HepG2 (cell line): Measurements from ENCODE around the gene FTL. TPM values are rescaled to one million over a fixed set of nuclear protein-coding genes. Genes with fewer than 3 reads are reported as not detected.

Source experiments
- ATM ChIP-seq: fragments of 450-650 bp; IDR thresholded peaks from 2 replicates; pipeline ENCODE4 v1.7.1; 2017; ENCODE audit warnings: mild to moderate bottlenecking, borderline replicate concordance
- BRF2 ChIP-seq: sonication (generic); formaldehyde crosslinking; IDR thresholded peaks from 2 replicates; pipeline ENCODE4 v1.8.1; 2022; ENCODE audit warnings: mild to moderate bottlenecking, missing genetic modification reagents
- CHD2 ChIP-seq: IDR thresholded peaks from 2 replicates; pipeline ENCODE4 v1.6.1; 2011; ENCODE audit warnings: low read depth, low read length, improper control_type of control experiment
- HNRNPL ChIP-seq: fragments of 200-400 bp; formaldehyde crosslinking; IDR thresholded peaks from 2 replicates; pipeline ENCODE4 v1.6.1; 2017; ENCODE audit warnings: mild to moderate bottlenecking, low read depth, low read length
- IRF1 ChIP-seq: sonication (generic); formaldehyde crosslinking; IDR thresholded peaks from 2 replicates; pipeline ENCODE4 v1.4.0; 2020; ENCODE audit warnings: low read depth, mild to moderate bottlenecking, missing genetic modification reagents
- MTA3 ChIP-seq: sonication (generic); formaldehyde crosslinking; IDR thresholded peaks from 2 replicates; pipeline ENCODE4 v1.4.0; 2020; ENCODE audit warnings: missing genetic modification reagents
- NFIC ChIP-seq: IDR thresholded peaks from 2 replicates; pipeline ENCODE4 v1.6.1; 2012; ENCODE audit warnings: mild to moderate bottlenecking, low read length, inconsistent platforms
- PHF5A ChIP-seq: IDR thresholded peaks from one replicate; pipeline ENCODE4 v1.6.1; 2018; ENCODE audit warnings: low read depth, missing genetic modification reagents; ENCODE audit not compliant: unreplicated experiment
- RFXANK ChIP-seq: IDR thresholded peaks from 2 replicates; pipeline ENCODE4 v1.6.1; 2016
- SOX5 ChIP-seq: IDR thresholded peaks from 2 replicates; pipeline ENCODE4 v1.6.1; 2016; ENCODE audit warnings: borderline replicate concordance
- SRF ChIP-seq: IDR thresholded peaks from 2 replicates; pipeline ENCODE4 v1.6.1; 2011; ENCODE audit warnings: mild to moderate bottlenecking, low read depth, low read length, moderate library complexity
- XBP1 ChIP-seq: sonication (generic); formaldehyde crosslinking; IDR thresholded peaks from 2 replicates; pipeline ENCODE4 v1.5.0; 2020; ENCODE audit warnings: missing genetic modification reagents
- XRCC5 ChIP-seq: fragments of 200-400 bp; formaldehyde crosslinking; optimal IDR thresholded peaks from 2 replicates; pipeline ENCODE3; 2017; ENCODE audit warnings: mild to moderate bottlenecking, low read length
- ZBTB38 ChIP-seq: sonication (generic); formaldehyde crosslinking; IDR thresholded peaks from 2 replicates; pipeline ENCODE4 v1.5.1; 2020; ENCODE audit warnings: mild to moderate bottlenecking, missing genetic modification reagents
- ZBTB4 ChIP-seq: sonication (generic); formaldehyde crosslinking; IDR thresholded peaks from 2 replicates; pipeline ENCODE4 v1.4.0; 2020; ENCODE audit warnings: missing genetic modification reagents, mild to moderate bottlenecking, borderline replicate concordance
- ZC3H13 ChIP-seq: sonication (generic); formaldehyde crosslinking; IDR thresholded peaks from 2 replicates; pipeline ENCODE4 v1.8.1; 2023; ENCODE audit warnings: mild to moderate bottlenecking, missing genetic modification reagents, moderate library complexity
- ZFP36L2 ChIP-seq: sonication (generic); formaldehyde crosslinking; IDR thresholded peaks from 2 replicates; pipeline ENCODE4 v1.4.0; 2020; ENCODE audit warnings: missing genetic modification reagents
- ZGPAT ChIP-seq: IDR thresholded peaks from 2 replicates; pipeline ENCODE4 v1.6.1; 2016; ENCODE audit warnings: mild to moderate bottlenecking
- ZIK1 ChIP-seq: sonication (generic); formaldehyde crosslinking; IDR thresholded peaks from 2 replicates; pipeline ENCODE4 v1.5.0; 2020; ENCODE audit warnings: mild to moderate bottlenecking, low read depth, missing genetic modification reagents, borderline replicate concordance
- ZNF331 ChIP-seq: sonication (generic); formaldehyde crosslinking; IDR thresholded peaks from 2 replicates; pipeline ENCODE4 v1.4.0; 2020; ENCODE audit warnings: missing genetic modification reagents
- ZNF543 ChIP-seq: sonication (generic); formaldehyde crosslinking; IDR thresholded peaks from 2 replicates; pipeline ENCODE4 v1.4.0; 2020; ENCODE audit warnings: mild to moderate bottlenecking, missing genetic modification reagents
- ZNF552 ChIP-seq: sonication (generic); formaldehyde crosslinking; IDR thresholded peaks from 2 replicates; pipeline ENCODE4 v1.9.0; 2022; ENCODE audit warnings: missing genetic modification reagents, mild to moderate bottlenecking, borderline replicate concordance
- ZNF749 ChIP-seq: sonication (generic); formaldehyde crosslinking; IDR thresholded peaks from 2 replicates; pipeline ENCODE4 v1.8.0; 2022; ENCODE audit warnings: mild to moderate bottlenecking, missing genetic modification reagents, moderate library complexity, borderline replicate concordance
- ZNF816 ChIP-seq: sonication (generic); formaldehyde crosslinking; IDR thresholded peaks from 2 replicates; pipeline ENCODE4 v1.8.0; 2022; ENCODE audit warnings: missing genetic modification reagents, mild to moderate bottlenecking, borderline replicate concordance
- polyA plus RNA-seq, 8 experiments: library from polyadenylated mRNA; depleted of rRNA in 3 of 8; stranded (reverse) in 7 of 8; unstranded in 1 of 8; fragments of >200 nt; fragmentation: Illumina TruSeq in 4 of 8; extraction: Trizol in 4 of 8; gene quantifications; 2 replicates each; pipeline versions ENCODE4 v1.2.1 to v1.2.3, GENCODE V29; 2011 to 2016; ENCODE audit warnings: low read depth in 4 of 8, missing spikeins in 1 of 8, mixed read lengths in 1 of 8; ENCODE audit not compliant: insufficient read depth in 1 of 8
- total RNA-seq, 5 experiments: library from RNA; depleted of rRNA; stranded (reverse); fragments of >200 nt; fragmentation: Illumina TruSeq; extraction: Trizol; gene quantifications; 2 replicates each; pipeline ENCODE4 v1.2.3, GENCODE V29; 2016; ENCODE audit warnings: low read depth in 1 of 5

The FTL gene
- total and polyA plus RNA-seq, 2 of the 13 experiments (the other 11 are each of a cell fraction or from before 2014, with no cell fraction given): 2,721 to 8,800 TPM

- TF ChIP-seq ZBTB38 (CRISPR knock-in tag) (peak; percentile 67), MTA3 (CRISPR knock-in tag) (no peak), CHD2 (0 out of 2 replicates have a peak, but pooled peaks have one; percentile 18), ZNF331 (peak; percentile 88), ZC3H13 (peak; percentile 96), ZNF543 (CRISPR knock-in tag) (0 out of 2 replicates have a peak, but pooled peaks have one; percentile 18), ATM (no peak), ZNF749 (CRISPR knock-in tag) (peak; percentile 75; the same call in 1 of the 2 replicates), XRCC5 (no peak), XBP1 (CRISPR knock-in tag) (0 out of 2 replicates have a peak, but pooled peaks have one; percentile 94), ZNF552 (CRISPR knock-in tag) (no peak), RFXANK (CRISPR knock-in tag) (peak; percentile 75; the same call in 1 of the 2 replicates), HNRNPL (peak; percentile 86; the same call in 1 of the 2 replicates), PHF5A (no peak), NFIC (peak; percentile 54; the same call in 1 of the 2 replicates), SOX5 (CRISPR knock-in tag) (0 out of 2 replicates have a peak, but pooled peaks have one; percentile 25), ZFP36L2 (CRISPR knock-in tag) (peak; percentile 93), SRF (no peak), ZIK1 (peak; percentile 87), ZNF816 (CRISPR knock-in tag) (no peak; the same call in 1 of the 2 replicates), ZBTB4 (no peak; the same call in 1 of the 2 replicates), BRF2 (peak; percentile 75; the same call in 1 of the 2 replicates), ZGPAT (CRISPR knock-in tag) (peak; percentile 83), IRF1 (CRISPR knock-in tag) (0 out of 2 replicates have a peak, but pooled peaks have one; percentile 27)
Observed at GRCh38 chr19:48965040-48965805, at the start of gene FTL (continued).
